ENCODE measurements around the gene DOK5.

DNA sequence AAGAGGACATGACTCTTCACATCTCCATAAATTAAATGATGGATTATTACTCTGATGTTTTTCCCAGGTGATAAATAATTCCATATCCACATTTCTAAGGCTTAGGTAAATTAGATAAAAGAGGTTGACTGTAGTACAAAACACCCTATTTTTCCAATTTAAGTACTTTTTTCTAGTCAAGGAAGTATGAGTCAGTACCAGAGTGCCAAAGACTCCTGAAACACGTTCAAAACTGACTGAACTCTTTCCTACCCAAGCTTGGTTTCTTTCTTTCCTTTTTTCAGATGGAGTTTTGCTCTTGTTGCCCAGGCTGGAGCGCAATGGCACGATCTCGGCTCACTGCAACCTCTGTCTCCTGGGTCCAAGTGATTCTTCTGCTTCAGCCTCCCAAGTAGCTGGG, 85.0 kb downstream of the DOK5 start:
- TF ChIP-seq, protein P1, sequence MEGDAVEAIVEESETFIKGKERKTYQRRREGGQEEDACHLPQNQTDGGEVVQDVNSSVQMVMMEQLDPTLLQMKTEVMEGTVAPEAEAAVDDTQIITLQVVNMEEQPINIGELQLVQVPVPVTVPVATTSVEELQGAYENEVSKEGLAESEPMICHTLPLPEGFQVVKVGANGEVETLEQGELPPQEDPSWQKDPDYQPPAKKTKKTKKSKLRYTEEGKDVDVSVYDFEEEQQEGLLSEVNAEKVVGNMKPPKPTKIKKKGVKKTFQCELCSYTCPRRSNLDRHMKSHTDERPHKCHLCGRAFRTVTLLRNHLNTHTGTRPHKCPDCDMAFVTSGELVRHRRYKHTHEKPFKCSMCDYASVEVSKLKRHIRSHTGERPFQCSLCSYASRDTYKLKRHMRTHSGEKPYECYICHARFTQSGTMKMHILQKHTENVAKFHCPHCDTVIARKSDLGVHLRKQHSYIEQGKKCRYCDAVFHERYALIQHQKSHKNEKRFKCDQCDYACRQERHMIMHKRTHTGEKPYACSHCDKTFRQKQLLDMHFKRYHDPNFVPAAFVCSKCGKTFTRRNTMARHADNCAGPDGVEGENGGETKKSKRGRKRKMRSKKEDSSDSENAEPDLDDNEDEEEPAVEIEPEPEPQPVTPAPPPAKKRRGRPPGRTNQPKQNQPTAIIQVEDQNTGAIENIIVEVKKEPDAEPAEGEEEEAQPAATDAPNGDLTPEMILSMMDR (conservative IDR thresholded peaks at IDR 0.05; ENCODE audit: low read length), result no peak
- TF ChIP-seq EZH2phosphoT487 (IDR thresholded peaks at IDR 0.05; ENCODE audit: borderline replicate concordance, low read depth, low read length), result no peak

Measured in OCI-LY7 (cell line).